ENCODE results near the gene MPZL2. TPM values are rescaled to one million over a fixed set of nuclear protein-coding genes. Genes with fewer than 3 reads are reported as not detected.
A peak's percentile ranks its signal among the peaks of the same experiment; 100 is the strongest.

MPZL2 gene
- polyA plus RNA-seq, 3 donors: 8.0 to 18.6 (median 14.2) TPM

- peaks cover 49 to 53% of the 10 kb centered on the region in 2 donors for H3K36me3 ChIP-seq (replicated peaks in 1 of 2; ENCODE audit: control insufficient read depth in 1 of 2, insufficient read depth in 2 of 2, low read length in 2 of 2)
- peaks cover 89 to 97% of the 10 kb centered on the region in 2 donors for H3K4me1 ChIP-seq (ENCODE audit: control insufficient read depth in 1 of 2, insufficient read depth in 2 of 2, low read length in 2 of 2)
- no peak overlapping the region for H3K9ac ChIP-seq (ENCODE audit: insufficient read depth, low read length, poor library complexity, severe bottlenecking)
- Mint-ChIP-seq H3K9me3 (peaks cover 0 to 4% (median 0%) of the 10 kb centered on the region in 7 donors), H3K27me3 (ENCODE audit: low read depth in 3 of 3) (peaks cover 0 to 2% (median 1%) of the 10 kb centered on the region in 3 donors), H3K4me3 (peak overlapping the region in 1 of 2 donors; percentile 55), H3K27ac (peak overlapping the region; percentile 88 to 95 (median 95)), H3K4me1 (peaks cover 93% of the 10 kb centered on the region), H3K36me3 (peaks cover 61 to 76% of the 10 kb centered on the region in 2 donors)
- H3K4me3 ChIP-seq (replicated peaks in 1 of 3; ENCODE audit: low read depth in 2 of 3, low read length in 3 of 3): peak overlapping the region in 1 of 3 experiments; percentile 82
- H4K20me1 ChIP-seq (ENCODE audit: insufficient read depth, low read length): no peaks in the 10 kb centered on the region
- 53% methylated on average over 6 of the region's 7 CpGs for WGBS (ENCODE audit: insufficient coverage)
- peak overlapping the region in 1 of 2 donors; percentile 82 for H3K27ac ChIP-seq (ENCODE audit: low read depth in 1 of 2, low read length in 2 of 2)
- peak overlapping the region; percentile 78 for H3K4me2 ChIP-seq (replicated peaks; ENCODE audit: extremely low read depth, low read length, poor library complexity, severe bottlenecking)
- no peak for DNase-seq
- peaks cover 84% of the 10 kb centered on the region for H3K79me2 ChIP-seq (ENCODE audit: insufficient read depth, low read length)
- intact Hi-C loops (cut with micrococcal nuclease): loop anchor here (5.0 to 10.0 kb wide), 3 partner anchors 40 to 67 kb away; partner anchors contain the start of genes MPZL2 (in 1 of the 2) and MPZL3 (in 1 of the 2)
- no peak overlapping the region for H2AFZ ChIP-seq (ENCODE audit: insufficient read depth, low read depth, low read length, poor library complexity, severe bottlenecking)
- H3K27me3 ChIP-seq (ENCODE audit: control insufficient read depth in 2 of 2, insufficient read depth in 2 of 2, low read length in 2 of 2): no peaks in the 10 kb centered on the region
- no peak for TF ChIP-seq CTCF (IDR thresholded peaks at IDR 0.05)
- no peaks in the 10 kb centered on the region for H3K9me3 ChIP-seq (replicated peaks in 1 of 2; ENCODE audit: control insufficient read depth in 1 of 2, insufficient read depth in 1 of 2, low read length in 2 of 2)
Observed at GRCh38 chr11:118212131-118212725, 51.9 kb downstream of the MPZL2 start.

GRCh38 chr11:118211006-118211405 is 53.1 kb downstream of the MPZL2 start:
- TF ChIP-seq CTCF (IDR thresholded peaks at IDR 0.05): no peak
- Histone ChIP-seq H3K4me3 (replicated peaks in 1 of 3; ENCODE audit: low read depth in 2 of 3, low read length in 3 of 3) (peak overlapping the region in 1 of 3 experiments; percentile 82), H3K27me3 (ENCODE audit: control insufficient read depth in 2 of 2, insufficient read depth in 2 of 2, low read length in 2 of 2) (no peaks in the 10 kb centered on the region), H3K9ac (ENCODE audit: insufficient read depth, low read length, poor library complexity, severe bottlenecking) (no peak overlapping the region), H4K20me1 (ENCODE audit: insufficient read depth, low read length) (no peaks in the 10 kb centered on the region), H3K4me2 (replicated peaks; ENCODE audit: extremely low read depth, low read length, poor library complexity, severe bottlenecking) (no peak overlapping the region), H3K27ac (ENCODE audit: low read depth in 1 of 2, low read length in 2 of 2) (peak overlapping the region in 1 of 2 donors; percentile 47), H3K79me2 (ENCODE audit: insufficient read depth, low read length) (peaks cover 73% of the 10 kb centered on the region), H2AFZ (ENCODE audit: insufficient read depth, low read depth, low read length, poor library complexity, severe bottlenecking) (no peak overlapping the region), H3K36me3 (replicated peaks in 1 of 2; ENCODE audit: control insufficient read depth in 1 of 2, insufficient read depth in 2 of 2, low read length in 2 of 2) (peaks cover 51 to 56% of the 10 kb centered on the region in 2 donors), H3K9me3 (replicated peaks in 1 of 2; ENCODE audit: control insufficient read depth in 1 of 2, insufficient read depth in 1 of 2, low read length in 2 of 2) (no peaks in the 10 kb centered on the region), H3K4me1 (ENCODE audit: control insufficient read depth in 1 of 2, insufficient read depth in 2 of 2, low read length in 2 of 2) (peaks cover 89 to 97% of the 10 kb centered on the region in 2 donors)
- 80% methylated on average over 1 of the region's 6 CpGs for WGBS (ENCODE audit: insufficient coverage)
- intact Hi-C loops (cut with micrococcal nuclease): loop anchor here (5.0 to 10.0 kb wide), 3 partner anchors 41 to 66 kb away; partner anchors contain the start of genes MPZL2 (in 1 of the 2) and MPZL3 (in 1 of the 2)
- Mint-ChIP-seq H3K9me3 (peaks cover 0 to 4% (median 0%) of the 10 kb centered on the region in 7 donors), H3K36me3 (peaks cover 57 to 67% of the 10 kb centered on the region in 2 donors), H3K4me3 (no peak overlapping the region), H3K4me1 (peaks cover 95% of the 10 kb centered on the region), H3K27me3 (ENCODE audit: low read depth in 3 of 3) (peaks cover 0 to 2% (median 1%) of the 10 kb centered on the region in 3 donors), H3K27ac (peak overlapping the region in 3 of 7 donors; percentile 18 to 76 (median 28))
- no peak for DNase-seq
